Activated CD8-positive, alpha-beta T cell treated with anti-CD3 and anti-CD28 coated beads, Interleukin-2, amount 10 ng/mL, durations not matched to agents 7 days and 5 days (primary cell): ENCODE data around the gene SNX6. TPM values are rescaled to one million over a fixed set of nuclear protein-coding genes. Genes with fewer than 3 reads are reported as not detected.
"Not testable (repeated sequence)": the region's sequence is repeated elsewhere in the genome, so short reads cannot be mapped to it uniquely, and the experiment has no call there.

Experiments
- ATAC-seq: fragments of 150-1000 bp; cut with Tn5 transposase; one replicate; pipeline ENCODE4 v1.10.0; 2021; ENCODE audit warnings: moderate library complexity
- CTCF ChIA-PET: fragments of 350-600 bp; sonication (Branson Sonifier 250); formaldehyde crosslinking; loops from one replicate; lab custom pipeline; 2021; ENCODE audit warnings: antibody characterized with exemption; lab: Charles Lee
- POLR2A ChIA-PET: fragments of 350-600 bp; sonication (Branson Sonifier 250); formaldehyde crosslinking; loops from one replicate; lab custom pipeline; 2021; ENCODE audit warnings: antibody characterized with exemption; lab: Charles Lee
- DNase-seq: peaks from one replicate; pipeline ENCODE4 v3.0.0-alpha.2; 2020
- H3K27ac Mint-ChIP-seq: one replicate; pipeline ENCODE4 v1.8.0; 2021; ENCODE audit warnings: mild to moderate bottlenecking, mixed read lengths
- H3K27me3 Mint-ChIP-seq: one replicate; pipeline ENCODE4 v1.8.0; 2021; ENCODE audit warnings: low read depth, mixed read lengths
- H3K36me3 Mint-ChIP-seq: one replicate; pipeline ENCODE4 v1.8.0; 2021; ENCODE audit warnings: low read depth, mixed read lengths
- H3K4me1 Mint-ChIP-seq: one replicate; pipeline ENCODE4 v1.8.0; 2021; ENCODE audit warnings: low read depth, mixed read lengths
- H3K4me3 Mint-ChIP-seq: one replicate; pipeline ENCODE4 v1.8.0; 2021; ENCODE audit warnings: mild to moderate bottlenecking, mixed read lengths
- H3K9me3 Mint-ChIP-seq: one replicate; pipeline ENCODE4 v1.8.0; 2022; ENCODE audit warnings: mixed read lengths; ENCODE audit not compliant: insufficient read depth
- total RNA-seq, 2 experiments: library from RNA; stranded (reverse); gene quantifications; one replicate each; pipeline ENCODE4 v1.2.3, GENCODE V29; 2021

The SNX6 gene
- total RNA-seq, 2 experiments from 2014 or later, result 83.3 to 84.3 TPM

DNA sequence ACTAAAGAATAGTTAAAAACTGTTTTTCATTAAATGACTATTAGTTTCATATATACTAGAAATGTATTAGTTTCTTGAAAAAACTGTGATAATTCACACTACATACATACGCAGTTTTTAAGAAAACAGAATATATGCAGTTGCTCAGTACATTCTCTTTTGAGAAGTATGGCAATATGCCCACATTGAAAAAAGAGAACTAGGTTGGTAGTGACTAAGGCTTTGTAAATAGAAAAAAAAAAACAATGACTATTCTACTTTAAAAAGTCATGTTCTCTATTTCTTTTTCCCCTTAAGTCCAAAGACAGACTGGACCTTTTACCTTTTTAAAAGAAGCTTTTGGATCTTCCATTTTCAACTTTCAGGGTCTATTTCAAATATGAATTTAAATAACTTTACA lies 25.0 kb downstream of the SNX6 start:
- CTCF ChIA-PET, result no interaction called here
- ATAC-seq, result no peak
- POLR2A ChIA-PET, result interaction anchor here (0.6 kb wide), 1 partner anchor 32 kb away, joined by 3 read pairs; no protein-coding TSS in a partner anchor

DNA sequence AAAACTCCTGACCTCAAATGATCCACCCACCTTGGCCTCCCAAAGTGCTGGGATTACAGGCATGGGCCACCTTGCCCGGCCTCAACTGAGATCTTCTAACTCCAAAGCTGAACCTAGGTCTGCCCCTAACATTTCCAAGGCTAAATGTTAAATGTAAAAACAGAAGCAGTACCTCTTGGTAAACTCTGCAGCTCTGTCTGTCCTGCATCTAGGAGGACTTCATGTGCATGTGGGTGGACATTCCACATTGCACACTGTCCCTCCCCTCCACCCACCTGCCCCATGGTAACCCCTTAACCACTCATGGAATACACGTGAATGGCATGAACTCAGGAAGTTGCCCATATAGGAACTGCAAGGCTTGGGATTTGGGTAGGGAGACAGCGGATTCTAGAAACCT lies 33.1 kb downstream of the SNX6 start:
- Mint-ChIP-seq H3K4me1 (peaks cover 4% of the 10 kb centered on the region), H3K27me3 (no peaks in the 10 kb centered on the region), H3K36me3 (peaks cover 54% of the 10 kb centered on the region), H3K27ac (no peak overlapping the region), H3K4me3 (no peak overlapping the region), H3K9me3 (no peaks in the 10 kb centered on the region)
- CTCF ChIA-PET, result no interaction called here
- POLR2A ChIA-PET, result interaction anchor here (0.6 kb wide), 2 partner anchors 56 to 807 kb away, joined by 3 read pairs; partner anchors contain the start of gene NFKBIA
- ATAC-seq, result no peak
- DNase-seq, result no peak

More for the DNA sequence above, 25.0 kb downstream of the SNX6 start:
- Mint-ChIP-seq H3K36me3 (peaks cover 47% of the 10 kb centered on the region), H3K4me3 (no peak overlapping the region), H3K27me3 (no peaks in the 10 kb centered on the region), H3K9me3 (no peaks in the 10 kb centered on the region), H3K27ac (no peak overlapping the region), H3K4me1 (no peaks in the 10 kb centered on the region)
- DNase-seq, result no peak

DNA sequence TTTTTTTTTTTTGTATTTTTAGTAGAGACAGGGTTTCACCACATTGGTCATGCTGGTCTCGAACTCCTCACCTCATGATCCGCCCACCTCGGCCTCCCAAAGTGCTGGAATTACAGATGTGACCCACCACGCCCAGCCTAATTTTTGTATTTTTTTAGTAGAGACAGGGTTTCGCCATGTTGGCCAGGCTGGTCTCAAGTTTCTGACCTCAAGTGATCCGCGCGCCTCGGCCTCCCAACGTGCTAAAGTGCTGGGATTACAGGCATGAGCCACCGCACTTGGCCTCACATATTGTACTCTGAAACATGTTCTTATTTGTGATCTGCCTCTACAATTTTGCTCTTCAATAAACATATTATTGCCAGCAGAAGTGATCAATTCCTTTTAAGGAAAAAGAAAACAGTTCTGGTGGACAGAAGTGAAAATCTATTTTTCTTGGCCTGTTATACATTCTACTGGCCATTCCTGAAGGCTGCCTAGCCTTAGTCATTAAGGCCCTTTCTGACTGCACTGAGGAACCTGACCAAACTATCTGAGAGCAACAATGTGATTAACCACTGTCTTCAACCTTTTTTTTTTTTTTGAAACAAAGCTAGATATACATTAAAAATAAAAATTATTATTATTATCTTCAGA lies 36.1 kb downstream of the SNX6 start:
- Mint-ChIP-seq H3K27ac (no peak overlapping the region), H3K9me3 (no peaks in the 10 kb centered on the region), H3K27me3 (no peaks in the 10 kb centered on the region), H3K36me3 (peaks cover 54% of the 10 kb centered on the region), H3K4me3 (no peak overlapping the region), H3K4me1 (peaks cover 2% of the 10 kb centered on the region)
- POLR2A ChIA-PET, result no interaction called here
- no peak for ATAC-seq
- no peak for DNase-seq
- CTCF ChIA-PET, result no interaction called here

DNA sequence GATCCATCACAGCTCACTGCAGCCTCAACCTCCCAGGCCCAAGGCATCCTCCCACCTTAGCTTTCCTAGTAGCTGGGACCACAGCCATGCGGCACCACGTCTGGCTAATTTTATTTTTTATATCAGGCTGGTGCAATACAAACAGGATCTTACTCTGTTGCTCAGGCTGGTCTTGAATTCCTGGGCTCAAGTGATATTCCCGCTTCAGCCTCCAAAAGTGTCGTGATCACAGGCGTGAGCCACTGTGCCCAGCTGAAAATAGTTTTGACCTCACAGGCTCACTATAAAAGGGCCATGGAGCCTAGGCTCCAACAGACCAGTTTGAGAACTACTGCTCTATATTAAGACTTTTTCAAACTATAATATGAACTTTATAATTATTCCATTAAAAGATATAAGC lies 37.3 kb downstream of the SNX6 start:
- ChIA-PET CTCF (no interaction called here), POLR2A (no interaction called here)
- no peak overlapping the region for H3K4me3 Mint-ChIP-seq
- peaks cover 50% of the 10 kb centered on the region for H3K36me3 Mint-ChIP-seq
- H3K9me3 Mint-ChIP-seq, result no peaks in the 10 kb centered on the region
- no peak for DNase-seq
- H3K27ac Mint-ChIP-seq, result no peak overlapping the region
- no peaks in the 10 kb centered on the region for H3K27me3 Mint-ChIP-seq
- ATAC-seq, result no peak
- H3K4me1 Mint-ChIP-seq, result peaks cover 2% of the 10 kb centered on the region

DNA sequence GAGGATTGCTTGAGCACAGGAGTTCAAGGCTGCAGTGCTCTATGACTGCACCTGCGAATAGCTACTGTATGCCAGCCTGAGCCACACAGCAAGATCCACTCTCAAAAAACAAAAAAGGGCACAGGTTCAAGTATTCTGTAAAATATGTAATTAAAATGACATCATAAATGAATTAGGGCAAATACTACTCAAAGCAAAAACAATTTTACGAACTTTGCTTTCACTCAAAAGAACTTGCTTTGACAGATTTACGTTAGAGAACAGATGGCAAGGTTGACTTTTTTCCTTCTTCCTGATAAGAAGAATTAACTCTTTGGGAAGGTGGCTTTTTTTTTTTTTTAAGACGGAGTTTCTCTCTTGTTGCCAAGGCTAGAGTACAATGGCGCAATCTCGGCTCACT lies 46.4 kb downstream of the SNX6 start:
- ChIA-PET CTCF (no interaction called here), POLR2A (no interaction called here)
- peaks cover 2% of the 10 kb centered on the region for H3K4me1 Mint-ChIP-seq

DNA sequence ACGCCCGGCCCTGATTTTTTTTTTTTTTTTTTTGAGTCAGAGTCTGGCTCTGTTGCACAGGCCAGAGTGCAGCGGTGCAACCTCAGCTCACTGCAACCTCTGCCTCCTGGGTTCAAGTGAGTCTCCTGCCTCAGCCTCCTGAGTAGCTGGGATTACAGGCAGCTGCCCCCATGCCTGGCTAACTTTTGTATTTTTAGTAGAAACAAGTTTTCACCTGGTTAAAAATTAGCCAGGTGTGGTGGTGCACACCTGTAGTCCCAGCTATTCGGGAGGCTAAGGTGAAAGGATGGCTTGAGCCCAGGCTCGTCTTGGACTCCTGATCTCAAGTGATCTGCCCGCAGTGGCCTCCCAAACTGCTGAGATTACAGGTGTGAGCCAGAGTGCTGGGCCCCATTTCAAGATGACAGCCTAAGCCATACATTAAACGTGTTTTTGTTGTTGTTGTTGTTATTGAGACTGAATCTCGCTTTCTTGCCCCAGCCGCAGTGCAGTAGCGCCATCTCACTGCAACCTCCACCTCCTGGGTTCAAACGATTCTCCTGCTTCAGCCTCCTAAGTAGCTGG lies 47.7 kb downstream of the SNX6 start:
- Mint-ChIP-seq H3K36me3 (peaks cover 51% of the 10 kb centered on the region), H3K27me3 (no peaks in the 10 kb centered on the region), H3K4me1 (peaks cover 2% of the 10 kb centered on the region), H3K4me3 (no peak overlapping the region), H3K27ac (no peak overlapping the region), H3K9me3 (no peaks in the 10 kb centered on the region)
- no peak for ATAC-seq
- no peak for DNase-seq
- POLR2A ChIA-PET, result interaction anchor here (0.6 to 0.9 kb wide), 2 partner anchors 13 to 53 kb away, joined by 3 read pairs; no protein-coding TSS in a partner anchor
- CTCF ChIA-PET, result no interaction called here

More for the DNA sequence above, 46.4 kb downstream of the SNX6 start:
- Mint-ChIP-seq H3K9me3 (no peaks in the 10 kb centered on the region), H3K27ac (no peak overlapping the region), H3K27me3 (no peaks in the 10 kb centered on the region), H3K4me3 (no peak overlapping the region), H3K36me3 (peaks cover 52% of the 10 kb centered on the region)
- DNase-seq (no peak), ATAC-seq (no peak)

DNA sequence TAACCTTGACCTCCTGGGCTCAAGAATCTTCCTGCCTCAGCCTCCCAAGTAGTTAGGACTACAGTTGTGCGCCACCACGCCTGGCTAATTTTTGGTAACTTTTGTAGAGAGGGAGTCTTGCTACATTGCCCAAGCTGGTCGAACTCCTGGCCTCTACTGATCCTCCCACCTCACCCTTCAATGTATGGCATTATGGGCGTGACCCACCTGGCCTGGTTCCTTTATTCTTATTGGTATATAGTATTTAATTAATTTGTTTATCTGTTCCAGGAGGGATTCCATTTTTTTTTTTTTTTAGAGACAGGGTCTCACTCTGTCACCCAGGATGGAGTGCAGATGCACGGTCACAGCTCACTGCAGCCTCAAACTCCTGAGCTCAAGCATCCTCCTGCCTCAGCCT lies 49.6 kb downstream of the SNX6 start:
- POLR2A ChIA-PET, result no interaction called here
- Mint-ChIP-seq H3K27ac (no peak overlapping the region), H3K36me3 (peaks cover 48% of the 10 kb centered on the region), H3K27me3 (no peaks in the 10 kb centered on the region), H3K4me3 (no peak overlapping the region), H3K4me1 (peaks cover 2% of the 10 kb centered on the region), H3K9me3 (no peaks in the 10 kb centered on the region)
- ATAC-seq, result no peak
- DNase-seq, result no peak
- CTCF ChIA-PET, result no interaction called here

DNA sequence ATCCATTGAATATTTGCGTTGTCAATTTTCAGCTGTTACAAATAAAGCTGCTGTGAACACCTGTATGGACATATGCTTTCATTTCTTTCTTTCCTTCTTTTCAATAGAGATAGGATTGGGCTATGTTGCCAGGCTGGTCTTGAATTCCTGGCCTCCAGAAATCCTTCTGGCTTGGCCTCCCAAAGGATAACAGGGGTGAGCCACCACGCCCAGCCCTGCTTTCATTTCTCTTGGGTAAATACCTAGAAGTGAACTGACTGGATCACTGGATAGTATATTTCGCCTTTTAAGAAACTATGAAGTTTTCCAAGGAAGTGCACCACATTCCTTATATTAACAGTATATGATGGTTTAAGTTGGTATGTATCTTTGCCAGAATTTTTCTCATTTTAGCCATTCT lies 58.2 kb downstream of the SNX6 start:
- ATAC-seq (no peak), DNase-seq (no peak)
- Mint-ChIP-seq H3K9me3 (no peaks in the 10 kb centered on the region), H3K27me3 (no peaks in the 10 kb centered on the region), H3K36me3 (peaks cover 34% of the 10 kb centered on the region), H3K4me1 (no peaks in the 10 kb centered on the region), H3K27ac (no peak overlapping the region), H3K4me3 (no peak overlapping the region)
- ChIA-PET POLR2A (no interaction called here), CTCF (no interaction called here)

DNA sequence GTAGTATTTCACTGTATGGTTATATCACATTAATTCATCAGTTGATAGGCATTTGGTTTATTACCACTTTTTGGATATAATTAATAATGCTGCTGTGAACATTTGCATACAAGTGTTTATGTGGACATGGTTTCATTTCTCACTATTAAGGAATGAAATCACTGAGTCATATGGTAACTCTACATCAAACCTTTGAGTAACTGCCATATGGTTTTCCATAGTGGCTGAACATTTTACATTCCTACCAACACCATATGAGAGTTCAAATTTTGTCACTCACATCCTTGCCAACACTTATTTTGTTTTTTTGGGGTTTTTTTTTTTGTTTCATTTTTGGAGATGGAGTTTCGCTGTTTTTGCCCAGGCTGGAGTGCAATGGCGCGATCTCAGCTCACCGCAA lies 60.2 kb downstream of the SNX6 start:
- H3K4me1 Mint-ChIP-seq, result no peaks in the 10 kb centered on the region
- CTCF ChIA-PET, result no interaction called here

DNA sequence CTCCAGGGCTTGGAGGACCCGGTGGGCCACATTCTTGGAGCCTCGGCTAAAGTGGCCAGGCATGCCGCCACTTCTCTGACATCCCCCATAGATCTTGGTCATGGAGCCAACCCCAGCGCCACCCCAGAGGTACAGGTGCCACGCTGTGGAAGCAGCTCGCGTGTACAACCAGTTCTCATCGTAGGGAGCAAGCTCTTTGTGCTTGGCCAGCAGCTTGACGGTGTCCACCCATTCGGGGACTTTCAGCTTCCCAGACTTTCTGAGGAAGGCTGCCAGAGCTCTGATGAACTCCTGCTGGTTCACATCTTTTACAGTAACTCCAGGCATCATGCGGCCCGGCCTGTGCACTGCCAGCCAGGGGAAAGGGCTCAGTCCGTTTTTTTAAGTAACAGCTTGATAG lies 61.1 kb downstream of the SNX6 start:
- no peak overlapping the region for H3K27ac Mint-ChIP-seq
- peaks cover 34% of the 10 kb centered on the region for H3K36me3 Mint-ChIP-seq
- H3K27me3 Mint-ChIP-seq, result no peaks in the 10 kb centered on the region
- no peak overlapping the region for H3K4me3 Mint-ChIP-seq
- CTCF ChIA-PET, result no interaction called here
- no peaks in the 10 kb centered on the region for H3K4me1 Mint-ChIP-seq
- no peak for DNase-seq
- no peaks in the 10 kb centered on the region for H3K9me3 Mint-ChIP-seq
- no peak for ATAC-seq
- POLR2A ChIA-PET, result interaction anchor here (0.9 kb wide), 1 partner anchor 13 kb away, joined by 3 read pairs; no protein-coding TSS in a partner anchor

More for the DNA sequence above, 60.2 kb downstream of the SNX6 start:
- H3K36me3 Mint-ChIP-seq, result peaks cover 34% of the 10 kb centered on the region
- no peak overlapping the region for H3K4me3 Mint-ChIP-seq
- no peak for ATAC-seq
- POLR2A ChIA-PET, result no interaction called here
- no peak for DNase-seq
- no peaks in the 10 kb centered on the region for H3K27me3 Mint-ChIP-seq
- no peak overlapping the region for H3K27ac Mint-ChIP-seq
- no peaks in the 10 kb centered on the region for H3K9me3 Mint-ChIP-seq

DNA sequence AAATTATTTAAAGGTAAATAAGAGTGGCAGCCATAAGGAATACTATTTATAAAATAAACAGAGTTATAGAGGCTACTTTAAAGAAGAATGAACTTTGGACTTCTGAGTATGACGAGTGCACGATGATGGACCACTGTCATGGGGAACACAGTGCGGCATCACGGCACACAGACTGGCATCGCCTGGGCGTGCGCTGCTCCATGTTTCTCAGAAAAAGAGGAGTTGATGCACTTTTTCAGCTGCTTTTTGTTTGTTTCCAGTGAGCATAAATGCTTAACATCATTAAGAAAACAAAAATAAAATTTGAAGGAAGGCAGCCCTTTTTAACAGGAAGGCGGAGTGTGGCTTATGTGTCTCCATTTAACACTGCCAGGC lies 67.2 kb downstream of the SNX6 start:
- Mint-ChIP-seq H3K4me3 (no peak overlapping the region), H3K4me1 (no peaks in the 10 kb centered on the region), H3K27me3 (no peaks in the 10 kb centered on the region), H3K36me3 (peaks cover 18% of the 10 kb centered on the region), H3K9me3 (no peaks in the 10 kb centered on the region), H3K27ac (no peak overlapping the region)
- CTCF ChIA-PET, result no interaction called here
- ATAC-seq (no peak), DNase-seq (no peak)
- POLR2A ChIA-PET, result no interaction called here

DNA sequence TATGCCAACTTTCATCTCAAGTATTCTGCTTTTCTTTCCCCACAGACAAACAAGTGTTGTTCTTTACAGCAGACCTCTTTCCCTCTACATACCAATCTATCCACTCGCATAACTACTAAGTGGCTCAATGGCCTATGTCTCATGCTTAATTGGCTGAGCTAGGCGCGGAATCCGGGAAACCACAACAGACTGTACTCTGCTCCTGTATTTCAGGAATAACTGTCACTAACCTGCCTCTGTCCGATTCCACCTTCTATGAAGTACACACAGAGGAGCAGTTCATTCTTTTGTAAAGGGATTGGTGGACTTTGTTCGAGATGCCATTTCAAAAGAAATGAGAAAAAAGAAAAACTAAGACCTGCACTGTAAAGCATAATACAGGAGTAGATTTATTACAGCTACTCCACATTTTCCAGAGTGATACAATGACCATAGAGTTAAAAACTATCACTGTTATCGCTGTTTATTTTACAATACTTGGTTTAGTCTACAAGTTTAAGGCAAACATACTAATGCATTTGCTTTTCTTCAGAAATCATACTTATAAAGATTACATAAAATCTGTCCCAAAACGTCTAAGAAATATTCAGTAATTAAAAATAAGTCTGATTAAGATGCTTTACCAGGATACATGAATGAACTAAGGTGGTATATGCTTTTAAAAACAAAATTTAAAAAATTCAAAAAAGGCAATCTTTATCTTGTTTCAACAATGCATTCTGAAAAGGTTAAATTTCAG lies 67.7 kb downstream of the SNX6 start:
- H3K27ac Mint-ChIP-seq, H3K4me1 Mint-ChIP-seq, CTCF ChIA-PET, H3K4me3 Mint-ChIP-seq, POLR2A ChIA-PET, H3K27me3 Mint-ChIP-seq, DNase-seq, H3K9me3 Mint-ChIP-seq, ATAC-seq: not testable (repeated sequence)
- H3K36me3 Mint-ChIP-seq, result peaks cover 15% of the 10 kb centered on the region
